HepG2 (cell line): ENCODE results near the gene RAB43. TPM values are rescaled to one million over a fixed set of nuclear protein-coding genes. Genes with fewer than 3 reads are reported as not detected.

ENCODE experiments used
- HNF4A ChIP-seq: sonication (generic); formaldehyde crosslinking; IDR thresholded peaks from 2 replicates; pipeline ENCODE4 v1.4.0; 2020; ENCODE audit warnings: missing genetic modification reagents
- MAFK ChIP-seq, 2 experiments: IDR thresholded peaks in 1 of 2; conservative IDR thresholded peaks in 1 of 2; 2 replicates each; pipeline ENCODE4 v1.6.1; 2011; ENCODE audit warnings: improper control_type of control experiment in 2 of 2, low read length in 2 of 2
- NFRKB ChIP-seq: fragments of 450-650 bp; IDR thresholded peaks from 2 replicates; pipeline ENCODE4 v1.6.1; 2017
- NR2F1 ChIP-seq, 2 experiments: fragments of 450-650 bp in 1 of 2; formaldehyde crosslinking in 1 of 2; IDR thresholded peaks; 2 replicates each; pipeline versions ENCODE4 v1.5.0 to v1.6.1; 2016 to 2020; ENCODE audit warnings: mild to moderate bottlenecking in 1 of 2, missing compliant biosample characterization in 1 of 2, missing genetic modification reagents in 1 of 2, moderate library complexity in 1 of 2
- RXRB ChIP-seq: IDR thresholded peaks from 2 replicates; pipeline ENCODE4 v1.6.1; 2016; ENCODE audit warnings: borderline replicate concordance, missing genetic modification reagents, missing compliant biosample characterization
- TAF1 ChIP-seq: sonication (generic); formaldehyde crosslinking; IDR thresholded peaks from 2 replicates; pipeline ENCODE4 v1.4.0; 2020; ENCODE audit warnings: missing genetic modification reagents
- TEAD3 ChIP-seq: optimal IDR thresholded peaks from 2 replicates; pipeline ENCODE3; 2016; ENCODE audit warnings: borderline replicate concordance
- ZNF382 ChIP-seq: sonication (generic); formaldehyde crosslinking; IDR thresholded peaks from 2 replicates; pipeline ENCODE4 v1.5.0; 2020; ENCODE audit warnings: missing genetic modification reagents, mild to moderate bottlenecking, borderline replicate concordance
- ZNF503 ChIP-seq: sonication (generic); formaldehyde crosslinking; IDR thresholded peaks from 2 replicates; pipeline ENCODE4 v1.4.0; 2020; ENCODE audit warnings: missing genetic modification reagents
- ZNF737 ChIP-seq: sonication (generic); formaldehyde crosslinking; IDR thresholded peaks from 2 replicates; pipeline ENCODE4 v1.5.0; 2020; ENCODE audit warnings: missing genetic modification reagents, mild to moderate bottlenecking, borderline replicate concordance
- ZNF772 ChIP-seq: sonication (generic); formaldehyde crosslinking; IDR thresholded peaks from 2 replicates; pipeline ENCODE4 v1.5.0; 2020; ENCODE audit warnings: mild to moderate bottlenecking, missing genetic modification reagents
- ZSCAN20 ChIP-seq: sonication (generic); formaldehyde crosslinking; IDR thresholded peaks from 2 replicates; pipeline ENCODE4 v1.4.0; 2020; ENCODE audit warnings: missing genetic modification reagents, mild to moderate bottlenecking, borderline replicate concordance
- polyA plus RNA-seq, 8 experiments: library from polyadenylated mRNA; depleted of rRNA in 3 of 8; stranded (reverse) in 7 of 8; unstranded in 1 of 8; fragments of >200 nt; fragmentation: Illumina TruSeq in 4 of 8; extraction: Trizol in 4 of 8; gene quantifications; 2 replicates each; pipeline versions ENCODE4 v1.2.1 to v1.2.3, GENCODE V29; 2011 to 2016; ENCODE audit warnings: low read depth in 4 of 8, missing spikeins in 1 of 8, mixed read lengths in 1 of 8; ENCODE audit not compliant: insufficient read depth in 1 of 8
- total RNA-seq, 5 experiments: library from RNA; depleted of rRNA; stranded (reverse); fragments of >200 nt; fragmentation: Illumina TruSeq; extraction: Trizol; gene quantifications; 2 replicates each; pipeline ENCODE4 v1.2.3, GENCODE V29; 2016; ENCODE audit warnings: low read depth in 1 of 5
- TF ChIP-seq, protein P1 (sequence below): sonication (generic); formaldehyde crosslinking; IDR thresholded peaks from 2 replicates; pipeline ENCODE4 v1.5.0; 2020; ENCODE audit warnings: mild to moderate bottlenecking, missing genetic modification reagents, moderate library complexity
- TF ChIP-seq, protein P2 (sequence below): sonication (generic); formaldehyde crosslinking; IDR thresholded peaks from 2 replicates; pipeline ENCODE4 v1.5.1; 2020; ENCODE audit warnings: missing genetic modification reagents, mild to moderate bottlenecking, borderline replicate concordance
- TF ChIP-seq, protein P3 (sequence below): sonication (generic); formaldehyde crosslinking; IDR thresholded peaks from 2 replicates; pipeline ENCODE4 v1.5.0; 2020; ENCODE audit warnings: mild to moderate bottlenecking, missing genetic modification reagents

RAB43 gene
- total and polyA plus RNA-seq, 2 of the 13 experiments (the other 11 are each of a cell fraction or from before 2014, with no cell fraction given) = 11.8 to 18.4 TPM

GRCh38 chr3:129077222-129077621 is 44.4 kb downstream of the RAB43 start (continued):
- TF ChIP-seq, protein P1, sequence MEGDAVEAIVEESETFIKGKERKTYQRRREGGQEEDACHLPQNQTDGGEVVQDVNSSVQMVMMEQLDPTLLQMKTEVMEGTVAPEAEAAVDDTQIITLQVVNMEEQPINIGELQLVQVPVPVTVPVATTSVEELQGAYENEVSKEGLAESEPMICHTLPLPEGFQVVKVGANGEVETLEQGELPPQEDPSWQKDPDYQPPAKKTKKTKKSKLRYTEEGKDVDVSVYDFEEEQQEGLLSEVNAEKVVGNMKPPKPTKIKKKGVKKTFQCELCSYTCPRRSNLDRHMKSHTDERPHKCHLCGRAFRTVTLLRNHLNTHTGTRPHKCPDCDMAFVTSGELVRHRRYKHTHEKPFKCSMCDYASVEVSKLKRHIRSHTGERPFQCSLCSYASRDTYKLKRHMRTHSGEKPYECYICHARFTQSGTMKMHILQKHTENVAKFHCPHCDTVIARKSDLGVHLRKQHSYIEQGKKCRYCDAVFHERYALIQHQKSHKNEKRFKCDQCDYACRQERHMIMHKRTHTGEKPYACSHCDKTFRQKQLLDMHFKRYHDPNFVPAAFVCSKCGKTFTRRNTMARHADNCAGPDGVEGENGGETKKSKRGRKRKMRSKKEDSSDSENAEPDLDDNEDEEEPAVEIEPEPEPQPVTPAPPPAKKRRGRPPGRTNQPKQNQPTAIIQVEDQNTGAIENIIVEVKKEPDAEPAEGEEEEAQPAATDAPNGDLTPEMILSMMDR (CRISPR knock-in tag) = peak; percentile 25; the same call in 1 of the 2 replicates
- TF ChIP-seq NR2F1 (CRISPR knock-in tag; IDR thresholded peaks at IDR 0.05) (0 out of 4 replicates have a peak, but pooled peaks of 1 of the 2 experiments have one; percentile 33), RXRB (CRISPR knock-in tag) (peak; percentile 47; the same call in 1 of the 2 replicates), HNF4A (CRISPR knock-in tag) (peak; percentile 25; the same call in 1 of the 2 replicates), TEAD3 (CRISPR knock-in tag) (peak; percentile 65), ZNF382 (CRISPR knock-in tag) (no peak), ZNF503 (no peak), TAF1 (CRISPR knock-in tag) (no peak), ZNF737 (CRISPR knock-in tag) (no peak), ZSCAN20 (CRISPR knock-in tag) (no peak), NFRKB (no peak), MAFK (conservative IDR thresholded peaks at IDR 0.05 in 1 of 2, IDR thresholded peaks at IDR 0.05 in 1 of 2; ENCODE audit: low read length in 2 of 2) (peak; percentile 32 to 43), ZNF772 (CRISPR knock-in tag) (no peak)
- TF ChIP-seq, protein P2, sequence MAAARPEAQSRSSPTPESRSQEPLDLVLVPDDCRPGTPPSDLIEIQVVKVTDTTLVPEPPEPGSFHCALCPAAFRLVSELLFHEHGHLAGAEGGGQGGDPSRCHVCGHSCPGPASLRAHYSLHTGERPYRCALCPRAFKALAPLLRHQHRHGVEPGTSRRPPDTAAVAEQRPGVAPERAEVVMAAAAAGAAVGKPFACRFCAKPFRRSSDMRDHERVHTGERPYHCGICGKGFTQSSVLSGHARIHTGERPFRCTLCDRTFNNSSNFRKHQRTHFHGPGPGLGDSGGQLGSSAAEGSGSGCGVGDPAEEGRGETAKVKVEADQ (CRISPR knock-in tag) = no peak
- TF ChIP-seq, protein P3, sequence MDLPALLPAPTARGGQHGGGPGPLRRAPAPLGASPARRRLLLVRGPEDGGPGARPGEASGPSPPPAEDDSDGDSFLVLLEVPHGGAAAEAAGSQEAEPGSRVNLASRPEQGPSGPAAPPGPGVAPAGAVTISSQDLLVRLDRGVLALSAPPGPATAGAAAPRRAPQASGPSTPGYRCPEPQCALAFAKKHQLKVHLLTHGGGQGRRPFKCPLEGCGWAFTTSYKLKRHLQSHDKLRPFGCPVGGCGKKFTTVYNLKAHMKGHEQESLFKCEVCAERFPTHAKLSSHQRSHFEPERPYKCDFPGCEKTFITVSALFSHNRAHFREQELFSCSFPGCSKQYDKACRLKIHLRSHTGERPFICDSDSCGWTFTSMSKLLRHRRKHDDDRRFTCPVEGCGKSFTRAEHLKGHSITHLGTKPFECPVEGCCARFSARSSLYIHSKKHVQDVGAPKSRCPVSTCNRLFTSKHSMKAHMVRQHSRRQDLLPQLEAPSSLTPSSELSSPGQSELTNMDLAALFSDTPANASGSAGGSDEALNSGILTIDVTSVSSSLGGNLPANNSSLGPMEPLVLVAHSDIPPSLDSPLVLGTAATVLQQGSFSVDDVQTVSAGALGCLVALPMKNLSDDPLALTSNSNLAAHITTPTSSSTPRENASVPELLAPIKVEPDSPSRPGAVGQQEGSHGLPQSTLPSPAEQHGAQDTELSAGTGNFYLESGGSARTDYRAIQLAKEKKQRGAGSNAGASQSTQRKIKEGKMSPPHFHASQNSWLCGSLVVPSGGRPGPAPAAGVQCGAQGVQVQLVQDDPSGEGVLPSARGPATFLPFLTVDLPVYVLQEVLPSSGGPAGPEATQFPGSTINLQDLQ (CRISPR knock-in tag) = no peak
